Neural crest cell (in vitro differentiated cells): Measurements from ENCODE around the gene CHPF2. TPM values are rescaled to one million over a fixed set of nuclear protein-coding genes. Genes with fewer than 3 reads are reported as not detected.
A peak's percentile ranks its signal among the peaks of the same experiment; 100 is the strongest.

Experiments
- DNase-seq: peaks from one replicate; pipeline ENCODE4 v3.0.0; 2021; ENCODE audit warnings: low read depth, mixed read lengths, low spot score
- H3K27ac Mint-ChIP-seq: one replicate; pipeline ENCODE4 v1.8.0; 2021; ENCODE audit warnings: mild to moderate bottlenecking, mixed read lengths; ENCODE audit not compliant: unreplicated experiment
- H3K27me3 Mint-ChIP-seq: 2 replicates; pipeline ENCODE4 v1.8.0; 2021; ENCODE audit warnings: low read depth, mild to moderate bottlenecking, mixed read lengths
- H3K36me3 Mint-ChIP-seq: 2 replicates; pipeline ENCODE4 v1.8.0; 2021; ENCODE audit warnings: low read depth, mild to moderate bottlenecking, mixed read lengths
- H3K4me1 Mint-ChIP-seq: 2 replicates; pipeline ENCODE4 v1.8.0; 2021; ENCODE audit warnings: mixed read lengths
- H3K4me3 Mint-ChIP-seq: one replicate; pipeline ENCODE4 v1.8.0; 2021; ENCODE audit warnings: mild to moderate bottlenecking, mixed read lengths
- H3K9me3 Mint-ChIP-seq: 2 replicates; pipeline ENCODE4 v1.8.0; 2021; ENCODE audit warnings: mixed read lengths
- CTCF ChIP-seq: fragments of 200-600 bp; sonication (generic); conservative IDR thresholded peaks from 2 replicates; pipeline ENCODE4 v1.5.0; 2021; ENCODE audit warnings: antibody characterized with exemption, mild to moderate bottlenecking
- total RNA-seq: library from RNA; stranded (reverse); gene quantifications from 2 replicates; pipeline ENCODE4 v1.2.1, GENCODE V29; 2021

Gene CHPF2
- total RNA-seq, 1 donor from 2014 or later = 34.1 TPM

DNA sequence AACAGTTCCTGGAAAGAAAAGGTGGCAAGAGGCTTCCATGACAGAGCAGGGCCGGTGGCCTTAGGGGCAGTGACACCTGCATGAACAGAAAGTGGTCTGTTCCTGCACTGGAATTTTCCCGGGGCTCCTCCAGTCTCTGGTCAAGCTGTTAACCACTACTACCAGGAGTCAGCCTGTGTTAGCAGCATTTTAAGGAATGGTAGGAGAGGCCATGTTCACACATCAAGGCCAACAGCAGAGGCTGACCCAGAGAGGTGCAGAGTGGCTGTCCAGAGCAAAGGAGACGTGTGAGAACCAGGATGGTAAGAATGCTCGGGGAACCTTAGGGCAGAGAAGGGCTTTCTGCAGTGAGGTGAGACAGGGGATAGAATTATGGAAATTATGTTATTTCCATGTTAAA lies 30.5 kb upstream of the CHPF2 start:
- no peaks in the 10 kb centered on the region for H3K36me3 Mint-ChIP-seq
- H3K9me3 Mint-ChIP-seq = no peaks in the 10 kb centered on the region
- TF ChIP-seq CTCF = no peak
- no peaks in the 10 kb centered on the region for H3K4me1 Mint-ChIP-seq
- H3K4me3 Mint-ChIP-seq = no peak overlapping the region
- no peak overlapping the region for H3K27ac Mint-ChIP-seq
- no peak for DNase-seq
- peaks cover 10% of the 10 kb centered on the region for H3K27me3 Mint-ChIP-seq

DNA sequence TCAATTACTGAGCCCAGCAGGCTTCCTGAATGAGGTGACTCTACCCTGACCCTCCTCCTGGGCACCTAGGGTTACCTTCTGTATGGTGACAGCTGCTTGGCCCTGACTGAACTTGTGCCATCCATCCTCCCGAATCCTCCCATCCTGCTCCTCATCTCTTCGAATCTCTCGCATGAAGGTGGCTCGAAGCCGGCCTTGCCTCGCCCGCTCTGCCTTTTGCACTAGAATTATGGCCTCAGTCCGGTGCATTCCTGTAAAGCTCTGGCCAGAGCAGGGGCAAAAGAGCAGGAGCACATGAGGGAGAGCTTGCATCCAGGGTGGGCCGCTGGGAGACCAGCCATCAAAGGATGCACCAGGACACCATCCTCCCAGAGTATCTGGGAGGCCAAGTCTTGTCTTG lies 29.4 kb upstream of the CHPF2 start:
- Mint-ChIP-seq H3K4me3 (no peak overlapping the region), H3K27me3 (peaks cover 10% of the 10 kb centered on the region), H3K27ac (peak overlapping the region; percentile 57), H3K9me3 (no peaks in the 10 kb centered on the region), H3K4me1 (no peaks in the 10 kb centered on the region), H3K36me3 (no peaks in the 10 kb centered on the region)
- no peak for DNase-seq
- TF ChIP-seq CTCF = no peak

DNA sequence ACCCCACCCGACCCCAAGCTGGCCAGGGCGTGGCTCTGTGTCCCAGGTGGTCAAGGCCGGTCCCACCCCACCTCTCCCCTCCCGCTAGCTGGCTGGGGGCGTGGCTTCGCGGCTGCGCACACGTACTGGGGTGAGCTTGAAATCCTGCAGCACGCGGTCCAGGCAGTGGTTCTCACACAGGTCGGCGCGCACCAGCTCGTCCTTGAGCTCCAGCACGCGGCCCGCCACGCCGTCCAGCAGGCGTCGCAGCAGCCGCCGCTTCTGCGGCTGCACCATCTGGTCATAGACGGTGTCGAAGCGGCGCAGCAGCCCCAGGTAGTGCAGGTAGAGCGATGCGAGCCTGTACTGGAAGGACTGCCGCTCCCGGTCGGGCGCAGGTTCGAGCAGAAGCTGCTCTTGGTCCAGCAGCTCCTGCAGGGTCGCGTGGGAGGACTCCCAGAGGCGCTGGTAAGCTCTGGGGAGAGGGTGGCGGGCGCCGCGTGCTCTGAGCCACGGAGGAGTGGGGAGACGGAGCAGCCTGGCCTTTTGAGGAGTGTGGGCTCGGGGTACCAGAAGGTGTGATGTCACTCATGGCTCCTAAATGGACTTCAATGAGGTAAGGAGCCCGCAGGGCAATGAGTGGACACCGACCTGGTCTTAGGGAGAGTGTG lies 27.8 kb upstream of the CHPF2 start:
- Mint-ChIP-seq H3K27me3 (peaks cover 13% of the 10 kb centered on the region), H3K36me3 (no peaks in the 10 kb centered on the region), H3K9me3 (no peaks in the 10 kb centered on the region), H3K27ac (no peak overlapping the region), H3K4me3 (no peak overlapping the region), H3K4me1 (no peaks in the 10 kb centered on the region)
- DNase-seq = no peak
- no peak for TF ChIP-seq CTCF

DNA sequence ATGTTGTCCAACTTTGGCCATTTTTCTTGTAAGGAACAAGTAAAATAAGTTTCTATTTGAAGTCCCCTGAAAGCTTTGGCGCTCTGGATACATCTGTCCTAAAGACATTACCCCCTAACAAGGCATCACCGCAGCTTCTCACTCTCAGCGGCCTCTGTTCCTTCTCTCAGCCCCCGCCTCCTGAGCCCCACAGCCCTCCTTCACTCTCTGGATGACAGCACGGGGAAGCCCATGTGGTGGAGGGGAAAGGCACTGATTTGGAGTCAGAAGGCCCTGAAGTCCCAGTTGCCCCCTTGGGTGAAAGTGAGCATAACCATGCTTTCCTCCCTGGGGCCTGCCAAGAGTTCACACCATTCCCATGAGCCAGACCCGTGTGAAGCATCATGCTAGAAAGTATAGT lies 26.6 kb upstream of the CHPF2 start:
- Mint-ChIP-seq H3K36me3 (no peaks in the 10 kb centered on the region), H3K9me3 (no peaks in the 10 kb centered on the region), H3K4me1 (no peaks in the 10 kb centered on the region), H3K27me3 (peaks cover 13% of the 10 kb centered on the region), H3K27ac (no peak overlapping the region), H3K4me3 (no peak overlapping the region)
- TF ChIP-seq CTCF = no peak
- DNase-seq = no peak

DNA sequence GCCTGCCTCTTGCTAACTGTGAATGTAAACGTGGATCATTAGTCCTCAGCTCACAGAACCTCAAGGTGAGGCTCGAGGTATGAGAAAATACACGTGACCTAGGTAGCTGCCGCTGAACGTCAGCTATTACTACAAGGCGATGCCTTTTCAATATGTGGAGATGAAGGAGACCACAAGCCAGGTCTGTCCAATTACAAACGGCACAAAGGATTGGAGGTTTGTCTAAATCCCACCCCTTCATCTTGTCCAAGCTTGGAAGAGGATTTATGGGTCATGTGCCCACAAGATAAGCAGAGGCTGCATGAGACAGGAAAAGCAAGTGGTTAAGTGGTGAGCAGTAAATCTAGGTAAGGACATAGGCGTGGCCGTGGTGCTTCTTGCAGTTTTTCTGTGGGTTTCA lies 25.4 kb upstream of the CHPF2 start:
- Mint-ChIP-seq H3K27ac (no peak overlapping the region), H3K9me3 (no peaks in the 10 kb centered on the region), H3K27me3 (peaks cover 13% of the 10 kb centered on the region), H3K36me3 (no peaks in the 10 kb centered on the region), H3K4me1 (no peaks in the 10 kb centered on the region), H3K4me3 (no peak overlapping the region)
- no peak for DNase-seq
- no peak for TF ChIP-seq CTCF

- DNase-seq = no peak
- Mint-ChIP-seq H3K36me3 (no peaks in the 10 kb centered on the region), H3K27me3 (peaks cover 13% of the 10 kb centered on the region), H3K4me3 (no peak overlapping the region), H3K27ac (no peak overlapping the region), H3K9me3 (no peaks in the 10 kb centered on the region), H3K4me1 (no peaks in the 10 kb centered on the region)
- no peak for TF ChIP-seq CTCF
Measured at GRCh38 chr7:151207315-151207714, 25.0 kb upstream of the CHPF2 start.
